Sciatic nerve (tissue), 2 donors: ENCODE measurements around the gene ZNF17. TPM values are rescaled to one million over a fixed set of nuclear protein-coding genes. Genes with fewer than 3 reads are reported as not detected.

Source experiments
- ATAC-seq: fragments of 200-7000 bp; cut with Tn5 transposase; one replicate; pipeline ENCODE4 v1.9.1; 2020; ENCODE audit warnings: mild to moderate bottlenecking, moderate library complexity
- DNase-seq: peaks from one replicate; pipeline ENCODE4 v3.0.0-alpha.2; 2020; ENCODE audit warnings: low spot score
- intact Hi-C: fragments of 100-400 bp; cut with DNase I; formaldehyde crosslinking; loops from one replicate; pipeline ENCODE4 v1.14.2; 2022
- total RNA-seq: library from RNA; stranded (reverse); fragmentation: NEBNext Ultra II Directional; extraction: Animal tissue kit (Norgen Biotek cat#: 25700); gene quantifications from one replicate; pipeline ENCODE4 v1.2.1, GENCODE V29; 2021
- donor health status: DM: no; HTN: no; CAD: no.
- donor health status: DM: no; HTN: no; CAD: no.

Gene ZNF17
- total RNA-seq, 1 donor from 2014 or later, result 20.1 TPM

- intact Hi-C loops, result no loop called here
- no peak for DNase-seq
- ATAC-seq, result no peak
Measured at GRCh38 chr19:57406516-57407123, 4.3 kb upstream of the ZNF17 start.

GRCh38 chr19:57419439-57419838 is 8.5 kb downstream of the ZNF17 start:
- intact Hi-C loops, result no loop called here
- ATAC-seq, result no peak
- DNase-seq, result no peak

- intact Hi-C loops, result no loop called here
- no peak for DNase-seq
- no peak for ATAC-seq
Measured at GRCh38 chr19:57421037-57421436, 10.1 kb downstream of the ZNF17 start.

GRCh38 chr19:57434386-57435061 is 23.6 kb downstream of the ZNF17 start:
- DNase-seq (no peak), ATAC-seq (no peak)
- intact Hi-C loops, result no loop called here

- ATAC-seq (peak; percentile 100), DNase-seq (peak; percentile 99)
- intact Hi-C loops, result no loop called here
Measured at GRCh38 chr19:57435062-57435978, 24.4 kb downstream of the ZNF17 start, which contains the start of gene ZNF749. Gene ZNF749 (plus strand): TSS chr19:57435325. CDS start chr19:57435579, 254 bp downstream.

GRCh38 chr19:57436417-57436816 is 25.5 kb downstream of the ZNF17 start:
- DNase-seq (no peak), ATAC-seq (no peak)
- intact Hi-C loops, result no loop called here

GRCh38 chr19:57437931-57438330 is 27.0 kb downstream of the ZNF17 start:
- no peak for ATAC-seq
- intact Hi-C loops, result no loop called here

GRCh38 chr19:57438925-57439324 is 28.0 kb downstream of the ZNF17 start:
- intact Hi-C loops, result no loop called here
- ATAC-seq (no peak), DNase-seq (no peak)

More at GRCh38 chr19:57437931-57438330, 27.0 kb downstream of the ZNF17 start:
- no peak for DNase-seq

GRCh38 chr19:57441979-57442752 is 31.2 kb downstream of the ZNF17 start:
- intact Hi-C loops, result loop anchor here (5.0 kb wide), 1 partner anchor 695 kb away; no protein-coding TSS in a partner anchor
- DNase-seq (no peak), ATAC-seq (no peak)

GRCh38 chr19:57443121-57443696 is 32.2 kb downstream of the ZNF17 start:
- intact Hi-C loops, result loop anchor here (5.0 kb wide), 1 partner anchor 696 kb away; no protein-coding TSS in a partner anchor
- DNase-seq (no peak), ATAC-seq (no peak)

- intact Hi-C loops, result no loop called here
- no peak for DNase-seq
- no peak for ATAC-seq
Measured at GRCh38 chr19:57452307-57452706, 41.3 kb downstream of the ZNF17 start.

GRCh38 chr19:57465680-57466381 is 54.9 kb downstream of the ZNF17 start:
- intact Hi-C loops, result no loop called here
- DNase-seq (no peak), ATAC-seq (no peak)

- intact Hi-C loops, result no loop called here
- DNase-seq (no peak), ATAC-seq (no peak)
Measured at GRCh38 chr19:57466489-57466888, 55.5 kb downstream of the ZNF17 start.

Other genes starting within 250 kb of the ZNF17 start
- not detected for gene DUXA, start 243.7 kb upstream of the ZNF17 start, total RNA-seq
- gene ZNF264, start 219.7 kb upstream of the ZNF17 start, total RNA-seq, result 43.5 TPM
- gene AURKC, start 180.1 kb upstream of the ZNF17 start, total RNA-seq, result 2.5 TPM
- 21.2 TPM for gene ZNF805, start 170.5 kb upstream of the ZNF17 start, total RNA-seq
- 80.5 TPM for gene ZNF460, start 130.7 kb upstream of the ZNF17 start, total RNA-seq
- 7.0 TPM for gene ZNF543, start 90.7 kb upstream of the ZNF17 start, total RNA-seq
- gene ZNF304, start 59.9 kb upstream of the ZNF17 start, total RNA-seq, result 9.2 TPM
- gene TRAPPC2B, start 47.6 kb upstream of the ZNF17 start, total RNA-seq, result 6.0 TPM
- 4.0 TPM for gene ZNF547, start 47.6 kb upstream of the ZNF17 start, total RNA-seq
- 29.3 TPM for gene ZNF548, start 21.3 kb upstream of the ZNF17 start, total RNA-seq
- 9.7 TPM for gene ZNF749, start 24.2 kb downstream of the ZNF17 start, total RNA-seq
- 1.6 TPM for gene VN1R1, start 46.0 kb downstream of the ZNF17 start, total RNA-seq
- gene ZNF772, start 66.4 kb downstream of the ZNF17 start, total RNA-seq, result 12.5 TPM
- gene ZNF419, start 76.6 kb downstream of the ZNF17 start, total RNA-seq, result 10.6 TPM
- 10.7 TPM for gene ZNF773, start 88.8 kb downstream of the ZNF17 start, total RNA-seq
- gene ZNF549, start 116.2 kb downstream of the ZNF17 start, total RNA-seq, result 9.5 TPM
- gene ZNF550, start 148.7 kb downstream of the ZNF17 start, total RNA-seq, result 11.3 TPM
- 6.4 TPM for gene ZNF416, start 167.8 kb downstream of the ZNF17 start, total RNA-seq
- gene ZIK1, start 173.0 kb downstream of the ZNF17 start, total RNA-seq, result 4.9 TPM
- 3.2 TPM for gene ZNF530, start 188.7 kb downstream of the ZNF17 start, total RNA-seq
- gene ZNF134, start 203.1 kb downstream of the ZNF17 start, total RNA-seq, result 16.5 TPM
- 17.7 TPM for gene ZNF211, start 222.0 kb downstream of the ZNF17 start, total RNA-seq